ENCODE results near the gene GATA5.

- TF ChIP-seq REST (IDR thresholded peaks at IDR 0.05; ENCODE audit: insufficient replicate concordance, low read depth) (no peak), POLR2AphosphoS5 (IDR thresholded peaks at IDR 0.05; ENCODE audit: low read depth) (no peak), CTCF (IDR thresholded peaks at IDR 0.05; ENCODE audit: insufficient read depth, low read length) (no peak), GABPA (IDR thresholded peaks at IDR 0.05; ENCODE audit: low read depth) (no peak)
These were observed 11.3 kb upstream of the GATA5 start for GRCh38 chr20:62487118-62487517.
